ENCODE results near the gene ATL1.
"Not testable (repeated sequence)": the region's sequence is repeated elsewhere in the genome, so short reads cannot be mapped to it uniquely, and the experiment has no call there.

DNA sequence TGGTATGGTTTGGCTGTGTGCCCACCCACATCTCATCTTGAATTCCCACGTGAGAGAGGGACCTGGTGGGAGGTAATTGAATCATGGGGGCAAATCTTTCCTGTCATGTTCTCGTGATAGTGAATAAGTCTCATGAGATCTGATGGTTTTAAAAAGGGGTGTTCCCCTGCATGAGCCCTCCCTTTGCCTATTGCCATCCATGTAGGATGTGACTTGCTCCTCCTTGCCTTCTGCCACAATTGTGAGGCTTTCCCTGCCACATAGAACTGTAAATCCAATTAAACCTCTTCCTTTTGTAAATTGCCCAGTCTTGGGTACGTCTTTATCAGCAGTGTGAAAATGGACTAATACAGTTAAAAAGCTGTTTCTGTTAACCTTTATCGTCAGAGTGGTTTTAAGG is 21.9 kb upstream of the ATL1 start:
- TF ChIP-seq, protein P1, sequence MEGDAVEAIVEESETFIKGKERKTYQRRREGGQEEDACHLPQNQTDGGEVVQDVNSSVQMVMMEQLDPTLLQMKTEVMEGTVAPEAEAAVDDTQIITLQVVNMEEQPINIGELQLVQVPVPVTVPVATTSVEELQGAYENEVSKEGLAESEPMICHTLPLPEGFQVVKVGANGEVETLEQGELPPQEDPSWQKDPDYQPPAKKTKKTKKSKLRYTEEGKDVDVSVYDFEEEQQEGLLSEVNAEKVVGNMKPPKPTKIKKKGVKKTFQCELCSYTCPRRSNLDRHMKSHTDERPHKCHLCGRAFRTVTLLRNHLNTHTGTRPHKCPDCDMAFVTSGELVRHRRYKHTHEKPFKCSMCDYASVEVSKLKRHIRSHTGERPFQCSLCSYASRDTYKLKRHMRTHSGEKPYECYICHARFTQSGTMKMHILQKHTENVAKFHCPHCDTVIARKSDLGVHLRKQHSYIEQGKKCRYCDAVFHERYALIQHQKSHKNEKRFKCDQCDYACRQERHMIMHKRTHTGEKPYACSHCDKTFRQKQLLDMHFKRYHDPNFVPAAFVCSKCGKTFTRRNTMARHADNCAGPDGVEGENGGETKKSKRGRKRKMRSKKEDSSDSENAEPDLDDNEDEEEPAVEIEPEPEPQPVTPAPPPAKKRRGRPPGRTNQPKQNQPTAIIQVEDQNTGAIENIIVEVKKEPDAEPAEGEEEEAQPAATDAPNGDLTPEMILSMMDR (IDR thresholded peaks at IDR 0.05; ENCODE audit: low read depth, low read length, poor library complexity, severe bottlenecking) = not testable (repeated sequence)
- TF ChIP-seq EZH2phosphoT487 (IDR thresholded peaks at IDR 0.05; ENCODE audit: borderline replicate concordance, low read length) = not testable (repeated sequence)
